ENCODE measurements around the gene INPP4A. TPM values are rescaled to one million over a fixed set of nuclear protein-coding genes. Genes with fewer than 3 reads are reported as not detected.

The INPP4A gene
- total RNA-seq, 4 donors from 2014 or later, result 22.8 to 35.8 (median 25.4) TPM

GRCh38 chr2:98569915-98570314 is 125.3 kb downstream of the INPP4A start:
- Histone ChIP-seq H3K36me3 (peaks cover 0 to 4% (median 0%) of the 10 kb centered on the region in 4 donors), H3K4me3 (no peak overlapping the region), H3K4me1 (peaks cover 0 to 2% (median 0%) of the 10 kb centered on the region in 4 donors), H3K9me3 (no peaks in the 10 kb centered on the region), H3K27me3 (no peaks in the 10 kb centered on the region), H3K27ac (no peak overlapping the region)
- no peak for TF ChIP-seq POLR2AphosphoS5 (IDR thresholded peaks at IDR 0.05)
- no peak for TF ChIP-seq EP300 (IDR thresholded peaks at IDR 0.05; ENCODE audit: low read depth)
- no peak for TF ChIP-seq POLR2A (IDR thresholded peaks at IDR 0.05)
- TF ChIP-seq, protein P1, sequence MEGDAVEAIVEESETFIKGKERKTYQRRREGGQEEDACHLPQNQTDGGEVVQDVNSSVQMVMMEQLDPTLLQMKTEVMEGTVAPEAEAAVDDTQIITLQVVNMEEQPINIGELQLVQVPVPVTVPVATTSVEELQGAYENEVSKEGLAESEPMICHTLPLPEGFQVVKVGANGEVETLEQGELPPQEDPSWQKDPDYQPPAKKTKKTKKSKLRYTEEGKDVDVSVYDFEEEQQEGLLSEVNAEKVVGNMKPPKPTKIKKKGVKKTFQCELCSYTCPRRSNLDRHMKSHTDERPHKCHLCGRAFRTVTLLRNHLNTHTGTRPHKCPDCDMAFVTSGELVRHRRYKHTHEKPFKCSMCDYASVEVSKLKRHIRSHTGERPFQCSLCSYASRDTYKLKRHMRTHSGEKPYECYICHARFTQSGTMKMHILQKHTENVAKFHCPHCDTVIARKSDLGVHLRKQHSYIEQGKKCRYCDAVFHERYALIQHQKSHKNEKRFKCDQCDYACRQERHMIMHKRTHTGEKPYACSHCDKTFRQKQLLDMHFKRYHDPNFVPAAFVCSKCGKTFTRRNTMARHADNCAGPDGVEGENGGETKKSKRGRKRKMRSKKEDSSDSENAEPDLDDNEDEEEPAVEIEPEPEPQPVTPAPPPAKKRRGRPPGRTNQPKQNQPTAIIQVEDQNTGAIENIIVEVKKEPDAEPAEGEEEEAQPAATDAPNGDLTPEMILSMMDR (IDR thresholded peaks at IDR 0.05), result no peak
- WGBS, 2 donors (ENCODE audit: low coverage in 1 of 2), result 86 to 98% methylated on average over 1 to 13 of the region's 13 CpGs
- no peak for DNase-seq
- intact Hi-C loops (cut with DNase I; ENCODE audit: low total_unique reads), result no loop called here
- in situ Hi-C loops (cut with MboI; ENCODE audit: low pct_ligation_motif_present in 1 of 4, low pct_unique_long_range_greater_than_20kb in 1 of 4, low sequenced_read_pairs in 3 of 4), result loop anchor here in 1 of 4 donors (25.0 kb wide), 1 partner anchor 158 kb away; no protein-coding TSS in a partner anchor

DNA sequence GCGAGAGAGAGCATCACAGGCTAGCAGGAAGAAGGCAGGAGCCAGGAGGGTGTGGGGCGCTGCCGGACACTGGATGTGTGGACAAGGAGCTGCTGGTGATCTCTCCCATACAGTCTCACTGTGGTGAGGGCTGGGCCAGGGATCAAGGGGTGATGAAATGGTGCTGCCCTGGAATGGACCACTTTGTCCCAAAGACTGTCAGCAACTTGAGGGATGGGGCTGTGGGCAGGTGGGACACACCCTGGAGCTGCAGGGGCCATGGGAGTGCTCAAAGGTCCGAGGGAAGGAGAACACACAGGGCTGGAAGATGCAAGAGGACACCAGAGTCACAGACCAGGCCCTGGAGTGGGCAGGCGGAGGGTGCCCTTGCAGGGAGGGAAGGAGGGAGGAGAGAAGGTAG is 125.7 kb downstream of the INPP4A start:
- DNase-seq, result no peak
- 93 to 94% methylated on average over 4 to 5 of the region's 5 CpGs for WGBS, 2 donors (ENCODE audit: low coverage in 1 of 2)
- Histone ChIP-seq H3K27me3 (no peaks in the 10 kb centered on the region), H3K9me3 (no peaks in the 10 kb centered on the region), H3K36me3 (peaks cover 0 to 4% (median 0%) of the 10 kb centered on the region in 4 donors), H3K27ac (no peak overlapping the region), H3K4me3 (no peak overlapping the region), H3K4me1 (no peaks in the 10 kb centered on the region)
- intact Hi-C loops (cut with DNase I; ENCODE audit: low total_unique reads), result no loop called here
- in situ Hi-C loops (cut with MboI; ENCODE audit: low pct_ligation_motif_present in 1 of 4, low pct_unique_long_range_greater_than_20kb in 1 of 4, low sequenced_read_pairs in 3 of 4), result loop anchor here in 1 of 4 donors (25.0 kb wide), 1 partner anchor 158 kb away; no protein-coding TSS in a partner anchor
- TF ChIP-seq, protein P1 (IDR thresholded peaks at IDR 0.05), result no peak
- TF ChIP-seq POLR2A (IDR thresholded peaks at IDR 0.05) (no peak), POLR2AphosphoS5 (IDR thresholded peaks at IDR 0.05) (no peak), EP300 (IDR thresholded peaks at IDR 0.05; ENCODE audit: low read depth) (no peak)

- Histone ChIP-seq H3K9me3 (no peaks in the 10 kb centered on the region), H3K36me3 (peaks cover 0 to 4% (median 0%) of the 10 kb centered on the region in 4 donors), H3K4me1 (no peaks in the 10 kb centered on the region), H3K27ac (no peak overlapping the region), H3K27me3 (no peaks in the 10 kb centered on the region), H3K4me3 (no peak overlapping the region)
- intact Hi-C loops (cut with DNase I; ENCODE audit: low total_unique reads), result no loop called here
- WGBS, 2 donors (ENCODE audit: low coverage in 1 of 2), result 91 to 93% methylated on average over 5 to 13 of the region's 13 CpGs
- in situ Hi-C loops (cut with MboI; ENCODE audit: low pct_ligation_motif_present in 1 of 4, low pct_unique_long_range_greater_than_20kb in 1 of 4, low sequenced_read_pairs in 3 of 4), result loop anchor here in 1 of 4 donors (25.0 kb wide), 1 partner anchor 159 kb away; no protein-coding TSS in a partner anchor
- no peak for TF ChIP-seq POLR2AphosphoS5 (IDR thresholded peaks at IDR 0.05)
- TF ChIP-seq, protein P1 (IDR thresholded peaks at IDR 0.05), result no peak
- no peak for TF ChIP-seq POLR2A (IDR thresholded peaks at IDR 0.05)
- DNase-seq, result no peak
Observed at GRCh38 chr2:98571121-98571701, 126.6 kb downstream of the INPP4A start.

- no peaks in the 10 kb centered on the region for H3K9me3 ChIP-seq
- intact Hi-C loops (cut with DNase I; ENCODE audit: low total_unique reads) (no loop called here), in situ Hi-C loops (cut with MboI; ENCODE audit: low pct_ligation_motif_present in 1 of 4, low pct_unique_long_range_greater_than_20kb in 1 of 4, low sequenced_read_pairs in 3 of 4) (loop anchor here in 1 of 4 donors (25.0 kb wide), 1 partner anchor 159 kb away; no protein-coding TSS in a partner anchor)
- no peaks in the 10 kb centered on the region for H3K27me3 ChIP-seq
- DNase-seq, result no peak
- no peak overlapping the region for H3K4me3 ChIP-seq
- 94% methylated on average over 9 of the region's 9 CpGs; no CpG with 5 or more reads in 1 of the 2 donors for WGBS, 2 donors (ENCODE audit: low coverage in 1 of 2)
- H3K27ac ChIP-seq, result no peak overlapping the region
- no peak for TF ChIP-seq POLR2A (IDR thresholded peaks at IDR 0.05)
- TF ChIP-seq POLR2AphosphoS5 (IDR thresholded peaks at IDR 0.05), result no peak
- TF ChIP-seq, protein P1 (IDR thresholded peaks at IDR 0.05), result no peak
- no peak for TF ChIP-seq EP300 (IDR thresholded peaks at IDR 0.05; ENCODE audit: low read depth)
- H3K4me1 ChIP-seq, result no peaks in the 10 kb centered on the region
- H3K36me3 ChIP-seq, result peaks cover 0 to 4% (median 0%) of the 10 kb centered on the region in 4 donors
Observed at GRCh38 chr2:98571796-98572195, 127.1 kb downstream of the INPP4A start.
